ENCODE data around the gene UTP4.

UTP4 gene

DNA sequence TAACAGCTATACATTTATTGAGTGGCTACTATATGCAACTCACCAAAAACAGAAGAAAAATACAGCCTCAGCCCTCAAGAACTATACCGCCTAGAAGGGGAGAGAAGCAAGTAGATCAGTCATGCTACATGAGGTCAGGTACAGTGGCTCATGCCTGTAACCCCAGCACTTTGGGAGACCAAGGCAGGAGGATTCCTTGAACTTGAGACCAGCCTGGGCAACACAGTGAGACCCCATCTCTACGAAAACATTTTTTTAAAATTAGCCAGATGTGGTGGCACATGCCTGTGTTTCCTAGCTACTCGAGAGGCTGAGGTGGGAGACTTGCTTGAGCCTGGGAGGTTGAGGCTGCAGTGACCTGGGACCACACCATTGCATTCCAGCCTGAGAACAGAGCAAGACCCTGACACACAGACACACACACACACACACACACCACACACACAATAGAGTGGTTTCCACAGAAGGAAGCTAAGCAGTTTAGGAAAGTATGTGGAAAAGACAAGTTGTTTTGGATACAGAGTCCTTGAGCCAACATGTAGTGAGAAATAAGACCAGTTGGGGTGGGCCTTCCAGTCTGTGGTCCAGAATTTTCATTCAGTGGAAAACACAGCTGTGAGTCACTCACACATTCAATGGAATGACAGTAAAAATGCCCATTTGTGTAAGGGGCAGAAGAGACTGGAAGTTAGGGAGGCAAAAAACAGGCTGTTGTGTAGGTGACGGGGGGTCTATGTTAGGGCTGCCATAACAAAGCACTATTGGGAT lies 43.8 kb downstream of the UTP4 start:
- no peak for DNase-seq
- no peak for ATAC-seq

DNA sequence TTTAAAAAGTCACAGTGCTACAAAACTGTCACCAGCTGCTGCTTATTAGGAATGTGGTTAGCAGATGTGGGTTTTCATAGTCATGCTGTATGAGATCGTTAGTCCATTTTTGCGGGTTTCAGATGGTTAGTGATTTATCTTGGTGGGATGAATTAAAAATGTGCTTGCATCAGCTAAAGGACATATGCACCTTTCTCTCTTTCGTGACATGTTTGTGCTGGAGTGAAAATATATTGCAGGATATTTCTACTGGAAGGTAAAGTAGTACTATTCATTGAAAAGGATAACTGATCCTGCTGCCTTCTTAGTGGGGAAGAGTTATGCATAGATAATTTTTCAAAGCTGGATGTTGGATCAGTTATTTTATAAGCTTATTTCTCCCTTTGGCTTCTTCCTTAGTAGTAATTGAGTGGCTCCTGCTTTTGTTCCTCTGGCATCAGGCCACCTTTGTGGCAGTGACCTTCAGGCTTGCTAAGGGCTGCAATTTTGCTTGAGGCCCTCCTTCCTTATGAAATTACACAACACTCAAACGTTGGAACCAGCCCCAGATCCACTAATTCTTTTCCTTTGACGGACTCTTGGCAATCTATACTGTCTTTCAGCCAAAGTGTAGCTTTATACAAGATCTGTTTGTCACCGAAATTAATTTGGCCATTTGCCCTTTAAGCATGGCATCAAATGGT lies 47.0 kb downstream of the UTP4 start:
- peak; percentile 44 for ATAC-seq
- DNase-seq: no peak

DNA sequence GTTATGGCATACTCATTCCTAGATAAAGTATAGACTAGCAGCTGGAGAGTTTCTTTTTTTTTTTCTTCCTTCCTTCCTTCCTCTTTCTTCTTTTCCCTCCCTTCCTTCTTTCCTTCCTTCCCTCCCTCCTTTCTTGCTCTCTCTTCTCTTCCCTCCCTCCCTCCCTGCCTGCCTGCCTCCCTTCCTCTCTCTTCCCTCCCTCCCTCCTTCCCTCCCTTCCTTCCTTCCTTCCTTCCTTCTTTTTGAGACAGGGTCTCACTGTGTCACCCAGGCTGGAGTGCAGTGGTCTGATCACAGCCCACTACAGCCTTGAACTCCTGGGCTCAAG lies 47.5 kb downstream of the UTP4 start:
- no peak for ATAC-seq
- no peak for DNase-seq

DNA sequence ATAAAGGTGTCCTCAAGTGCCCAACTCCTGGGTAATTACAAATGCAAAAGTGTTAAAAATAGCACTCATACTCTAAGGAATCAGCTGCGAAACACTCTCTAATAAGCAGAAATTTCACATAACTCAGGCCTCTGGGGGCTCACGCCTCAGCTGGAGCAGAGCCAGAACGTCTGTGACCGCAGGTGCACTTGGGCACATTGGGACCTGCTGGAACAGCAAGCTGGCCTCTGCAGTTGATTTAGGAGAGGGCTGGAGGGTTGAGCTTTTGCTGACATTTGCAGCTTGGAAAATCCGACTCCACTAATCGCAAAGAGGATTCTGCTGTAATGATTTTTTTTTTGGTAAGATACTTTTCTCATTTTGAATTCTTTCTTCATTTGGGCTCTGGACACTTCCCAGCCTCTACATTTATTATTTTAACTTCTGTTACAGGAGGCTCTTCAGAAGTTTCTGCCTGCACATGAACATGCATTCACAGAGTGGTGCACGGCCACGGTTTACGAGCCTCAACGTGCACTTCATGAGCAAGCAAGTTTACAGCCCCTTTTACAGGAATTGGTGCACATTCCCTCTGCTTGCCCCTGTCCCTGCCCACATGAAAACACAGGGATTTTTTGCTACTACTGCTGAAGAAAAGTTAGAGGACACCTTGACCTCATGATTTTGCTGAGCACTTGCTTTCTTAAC lies 50.4 kb downstream of the UTP4 start:
- ATAC-seq (no peak), DNase-seq (no peak)

DNA sequence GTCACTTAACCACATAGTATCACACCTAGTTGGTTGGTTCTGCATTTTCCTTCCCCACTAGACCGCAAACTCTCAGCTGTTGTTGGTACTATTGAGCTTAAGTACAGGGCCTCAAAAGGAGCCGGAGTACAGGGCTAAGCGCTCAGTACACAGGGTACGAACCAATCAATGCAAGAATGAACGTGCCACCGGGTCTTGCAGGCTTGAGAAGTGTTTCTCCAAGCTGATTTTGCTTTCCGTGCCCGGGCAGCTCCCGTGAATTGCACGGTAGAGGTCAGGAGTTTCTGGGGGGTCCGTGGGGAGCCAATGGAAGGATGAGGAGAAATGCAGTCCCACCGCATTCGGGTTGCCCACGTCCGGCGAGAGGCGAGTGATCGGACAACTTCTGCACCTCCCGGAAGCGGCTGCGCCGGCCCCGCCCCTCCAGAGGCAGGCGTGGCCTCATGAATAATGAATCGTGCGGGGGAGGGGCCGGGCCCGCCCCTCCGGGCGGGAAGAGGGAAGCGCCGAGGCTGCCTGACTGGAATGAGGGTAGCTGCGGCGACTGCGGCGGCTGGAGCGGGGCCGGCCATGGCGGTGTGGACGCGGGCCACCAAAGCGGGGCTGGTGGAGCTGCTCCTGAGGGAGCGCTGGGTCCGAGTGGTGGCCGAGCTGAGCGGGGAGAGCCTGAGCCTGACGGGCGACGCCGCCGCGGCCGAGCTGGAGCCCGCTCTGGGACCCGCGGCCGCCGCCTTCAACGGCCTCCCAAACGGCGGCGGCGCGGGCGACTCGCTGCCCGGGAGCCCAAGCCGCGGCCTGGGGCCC lies 54.4 kb downstream of the UTP4 start, which contains the start of gene SNTB2:
Gene SNTB2, plus strand, starts transcription at position 523 of the 804 bp plus-strand sequence. Its CDS starts 3 bp downstream, at position 526.
- ATAC-seq: peak; percentile 86
- peak; percentile 88 for DNase-seq

DNA sequence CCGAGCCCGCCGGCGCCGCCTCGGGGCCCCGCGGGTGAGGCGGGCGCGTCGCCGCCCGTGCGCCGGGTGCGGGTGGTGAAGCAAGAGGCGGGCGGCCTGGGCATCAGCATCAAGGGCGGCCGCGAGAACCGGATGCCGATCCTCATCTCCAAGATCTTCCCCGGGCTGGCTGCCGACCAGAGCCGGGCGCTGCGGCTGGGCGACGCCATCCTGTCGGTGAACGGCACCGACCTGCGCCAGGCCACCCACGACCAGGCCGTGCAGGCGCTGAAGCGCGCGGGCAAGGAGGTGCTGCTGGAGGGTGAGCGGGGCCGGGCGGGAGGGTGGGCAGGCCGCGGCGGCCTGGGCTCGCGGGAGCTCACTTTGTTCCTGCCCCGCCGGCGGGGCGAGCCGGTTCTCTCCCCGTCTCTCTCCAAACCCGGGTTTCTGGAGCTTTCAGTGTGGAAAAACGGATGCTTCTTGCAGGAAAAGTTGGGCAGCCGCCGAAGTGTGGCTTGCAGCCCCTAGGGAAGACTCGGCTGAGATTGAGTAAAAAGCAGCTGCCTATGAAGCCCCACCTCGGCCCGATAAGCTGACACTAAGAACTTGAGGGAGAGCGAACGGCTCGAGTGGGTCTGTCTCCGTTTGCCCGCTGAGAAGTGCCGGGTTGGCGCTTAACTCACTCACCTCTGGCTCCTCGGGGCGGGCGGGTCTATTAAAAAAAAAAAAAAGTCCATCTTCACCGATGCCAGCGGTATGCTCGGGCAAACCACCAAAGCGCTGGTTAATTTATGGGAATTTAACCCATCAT lies 55.2 kb downstream of the UTP4 start:
- ATAC-seq: peak; percentile 17
- DNase-seq: peak; percentile 57

DNA sequence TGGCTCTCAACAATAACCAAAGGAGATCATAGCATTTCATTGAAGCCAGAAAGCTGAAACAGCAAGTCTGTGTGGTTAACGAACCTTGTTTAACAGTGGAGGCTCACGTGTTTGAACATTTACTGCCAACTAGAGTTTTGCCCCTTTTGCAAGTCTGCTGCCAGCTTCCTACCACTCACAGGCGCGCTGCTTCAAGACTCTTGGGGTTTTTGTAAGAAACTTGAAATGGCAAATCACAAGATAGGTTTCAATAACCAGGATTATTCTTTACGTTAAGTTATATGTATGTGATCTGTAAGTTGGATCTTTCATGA lies 55.7 kb downstream of the UTP4 start:
- ATAC-seq (no peak), DNase-seq (no peak)

DNA sequence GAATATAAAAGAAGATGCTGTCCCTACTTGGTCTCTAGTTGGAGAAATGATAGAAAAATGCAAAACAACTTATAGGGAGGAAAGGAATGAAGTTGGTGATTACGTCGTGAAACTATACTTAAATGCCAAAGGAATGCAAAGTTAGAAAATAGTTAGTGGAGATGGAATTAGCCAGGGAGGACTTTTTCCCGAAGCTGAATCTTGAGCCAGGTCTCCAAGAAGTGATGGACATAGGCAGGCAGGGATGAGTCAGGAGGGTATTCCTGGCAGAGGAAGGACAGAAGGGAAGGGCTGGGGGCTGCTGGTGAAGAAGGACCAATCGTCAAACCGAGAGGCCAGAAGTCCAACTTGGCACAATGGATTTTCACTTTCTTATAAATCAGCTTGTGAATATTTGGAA lies 56.3 kb downstream of the UTP4 start:
- DNase-seq: no peak

DNA sequence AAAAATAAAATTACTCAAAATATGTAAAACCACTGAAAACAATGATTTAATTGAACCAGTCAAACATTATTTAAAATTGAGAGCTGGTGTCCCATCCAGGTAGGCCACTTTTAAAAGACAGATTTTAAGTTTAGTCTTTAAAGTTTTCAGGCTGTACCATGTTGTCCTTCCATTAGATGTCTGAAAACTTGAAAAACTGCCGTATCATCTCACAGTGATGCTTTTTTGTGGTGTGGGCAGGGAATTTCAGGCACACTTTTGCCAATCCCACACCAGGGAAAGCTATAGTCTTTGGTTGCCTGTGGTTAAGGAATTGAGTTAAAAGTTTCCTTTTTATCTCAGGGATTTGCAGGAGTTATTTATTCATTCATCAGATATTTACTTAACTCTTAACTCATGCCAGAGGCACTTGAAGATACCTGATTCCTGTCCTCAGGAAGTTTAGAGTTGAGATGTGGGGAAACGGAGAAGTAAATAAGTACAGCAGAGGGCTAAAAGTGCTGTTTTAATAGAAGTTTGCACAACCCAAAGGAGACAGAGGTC lies 57.7 kb downstream of the UTP4 start:
- ATAC-seq (no peak), DNase-seq (no peak)

More for the DNA sequence above, 56.3 kb downstream of the UTP4 start:
- no peak for ATAC-seq

DNA sequence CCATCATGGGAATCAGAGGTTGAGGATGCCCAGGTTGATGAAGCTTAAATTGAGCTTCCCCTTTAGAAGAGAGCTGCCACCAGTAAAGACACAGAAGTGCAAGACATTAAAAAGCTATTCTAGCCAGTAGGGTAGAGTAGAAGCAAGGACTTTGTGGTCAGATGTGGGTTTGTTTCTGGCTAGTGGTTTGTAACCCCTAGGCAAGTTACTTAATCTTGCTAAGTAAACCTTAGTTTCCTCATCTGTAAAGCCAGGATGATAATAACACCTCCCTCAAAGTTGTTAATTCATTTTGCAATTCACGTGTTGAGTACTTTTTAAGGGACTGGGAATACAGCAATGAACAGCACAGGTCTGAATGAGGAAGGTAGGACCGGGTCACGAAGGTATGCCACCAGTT lies 58.1 kb downstream of the UTP4 start:
- DNase-seq: no peak
- no peak for ATAC-seq

DNA sequence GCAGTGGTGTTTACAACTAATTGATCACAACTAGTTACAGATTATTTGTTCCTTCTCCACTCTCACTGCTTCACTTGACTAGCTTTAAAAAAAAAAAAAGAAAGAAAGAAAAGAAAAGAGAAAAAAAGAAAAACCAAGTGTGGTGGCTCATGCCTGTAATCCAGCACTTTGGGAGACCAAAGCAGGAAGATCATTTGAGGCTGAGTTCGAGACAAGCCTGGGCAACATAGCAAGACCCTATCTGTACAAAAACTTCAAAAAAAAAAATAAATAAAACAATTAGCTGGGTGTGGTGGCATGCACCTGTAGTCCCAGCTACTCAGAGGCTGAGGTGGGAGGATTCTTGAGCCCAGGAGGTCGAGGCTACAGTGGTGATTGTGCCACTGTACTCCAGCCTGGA lies 58.7 kb downstream of the UTP4 start:
- no peak for DNase-seq
- no peak for ATAC-seq

DNA sequence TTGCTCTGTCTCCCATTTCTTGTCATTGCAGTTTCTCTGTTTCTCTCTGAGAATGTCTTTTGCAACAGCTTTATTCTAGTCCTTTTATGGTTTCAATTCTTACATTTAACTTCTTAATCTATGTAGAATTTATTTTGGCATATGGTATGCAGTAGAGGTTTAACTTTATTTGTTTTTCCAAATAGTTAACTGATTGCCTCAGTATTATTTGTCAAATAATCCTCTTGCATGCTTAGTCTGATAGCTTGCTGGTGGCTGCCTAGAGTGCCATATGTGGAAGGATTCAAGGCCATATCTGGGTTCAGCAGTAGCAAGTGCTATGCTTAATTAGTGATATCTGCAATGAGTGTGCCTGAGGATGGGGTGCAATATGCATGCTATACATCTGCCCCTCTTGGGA lies 61.4 kb downstream of the UTP4 start:
- no peak for DNase-seq

DNA sequence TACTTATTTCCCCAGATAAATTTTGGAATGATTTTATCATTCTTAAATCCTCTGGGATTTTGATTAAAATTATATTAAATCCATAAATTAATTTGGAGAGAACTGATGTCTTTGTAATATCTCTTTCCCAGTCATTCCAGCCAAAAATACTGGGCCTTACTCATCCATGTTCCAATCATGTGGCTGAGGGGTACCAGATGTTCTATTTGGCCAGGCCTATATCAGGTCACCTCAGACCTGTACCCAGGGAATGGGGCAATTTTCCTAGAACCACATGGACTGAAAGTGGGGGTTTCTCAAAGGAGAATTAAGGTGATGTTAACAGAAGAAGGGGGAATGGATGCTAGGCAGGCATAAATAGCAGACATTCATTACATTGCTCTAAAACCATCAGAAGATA lies 62.0 kb downstream of the UTP4 start:
- DNase-seq: no peak
- ATAC-seq: no peak

More for the DNA sequence above, 61.4 kb downstream of the UTP4 start:
- no peak for ATAC-seq

DNA sequence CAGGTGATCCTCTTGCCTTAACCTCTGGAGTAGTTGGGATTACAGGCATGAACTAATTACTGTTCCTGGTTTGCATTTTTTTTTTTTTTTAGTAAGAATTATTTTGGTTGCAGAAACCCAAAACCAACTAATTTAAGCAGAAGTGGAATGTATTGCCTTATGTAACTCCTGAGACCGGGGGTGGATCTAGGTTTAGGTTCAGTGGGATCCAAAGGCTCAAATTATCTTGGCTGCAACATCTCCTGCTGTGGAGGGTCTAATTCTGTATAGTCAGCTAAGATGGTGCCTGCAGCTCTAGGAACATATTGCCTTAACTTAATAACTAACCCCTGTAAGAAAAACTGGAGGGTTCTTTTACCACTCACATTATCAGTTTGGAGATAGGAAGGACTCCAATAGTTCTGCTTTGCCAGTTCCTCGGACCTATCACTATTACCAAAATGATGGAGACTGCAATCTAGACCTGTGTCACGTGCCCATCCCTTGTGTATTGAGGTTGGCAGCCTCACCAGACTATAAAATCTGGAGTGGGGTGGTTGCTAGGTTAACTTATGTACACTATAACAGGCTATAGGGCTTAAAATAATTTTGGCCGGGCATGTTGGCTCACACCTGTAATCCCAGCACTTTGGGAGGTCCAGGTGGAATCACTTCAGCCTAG lies 63.0 kb downstream of the UTP4 start:
- DNase-seq (no peak), ATAC-seq (no peak)

DNA sequence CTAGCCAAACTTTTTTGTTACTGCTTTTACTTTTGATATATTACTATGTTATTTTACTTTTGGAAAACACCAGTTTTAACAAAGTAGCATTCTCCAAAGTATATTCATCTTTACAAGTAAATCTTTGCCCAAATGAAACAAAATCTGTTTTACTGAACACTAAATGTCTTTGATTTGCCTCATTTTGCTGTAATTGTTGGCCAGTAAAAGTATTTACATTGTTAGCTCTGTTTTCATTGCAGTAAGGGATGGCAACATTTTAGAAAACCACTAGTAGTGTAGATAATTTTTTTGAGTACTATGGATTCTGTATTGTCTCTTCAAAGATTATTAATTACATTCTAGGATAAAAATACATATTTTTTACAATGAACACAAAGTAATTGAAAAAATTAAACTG lies 65.1 kb downstream of the UTP4 start:
- ATAC-seq (no peak), DNase-seq (no peak)

DNA sequence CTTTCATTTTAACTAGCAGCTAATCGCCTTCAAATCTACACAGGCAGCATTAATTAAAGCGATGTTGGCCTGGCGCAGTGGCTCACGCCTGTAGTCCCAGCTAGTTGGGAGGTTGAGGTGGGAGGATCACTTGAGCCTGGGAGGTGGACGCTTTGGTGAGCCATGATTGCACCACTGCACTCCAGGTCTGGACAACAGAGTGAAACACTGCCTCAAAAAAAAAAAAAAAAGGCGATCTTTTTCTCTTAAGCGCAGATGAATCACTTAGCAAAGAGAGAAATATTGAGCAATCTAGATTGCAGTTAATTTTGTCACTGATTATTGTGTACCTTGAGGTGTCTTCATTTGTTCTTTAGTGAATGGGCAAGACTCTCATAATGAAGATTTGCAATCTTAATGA lies 66.9 kb downstream of the UTP4 start:
- no peak for ATAC-seq
- DNase-seq: no peak

DNA sequence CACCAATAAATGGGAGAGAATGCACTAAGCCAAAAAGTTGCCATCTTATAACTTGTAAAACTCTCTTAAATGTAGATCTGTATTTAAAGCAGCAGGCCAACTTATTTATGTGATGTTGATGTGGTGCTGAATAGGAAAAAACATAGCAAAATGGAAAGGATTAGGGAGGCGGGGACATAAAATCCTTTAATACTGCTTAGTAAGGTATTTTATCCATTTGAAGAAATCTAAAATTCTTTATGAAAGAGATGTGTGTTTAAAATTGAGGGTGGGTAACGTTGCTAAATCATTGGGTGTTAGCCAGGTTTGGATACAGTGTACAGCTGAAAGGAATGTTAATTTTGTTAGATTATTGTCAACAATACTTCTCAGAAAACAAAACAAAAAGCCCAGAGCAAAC lies 68.8 kb downstream of the UTP4 start:
- no peak for ATAC-seq
- no peak for DNase-seq

DNA sequence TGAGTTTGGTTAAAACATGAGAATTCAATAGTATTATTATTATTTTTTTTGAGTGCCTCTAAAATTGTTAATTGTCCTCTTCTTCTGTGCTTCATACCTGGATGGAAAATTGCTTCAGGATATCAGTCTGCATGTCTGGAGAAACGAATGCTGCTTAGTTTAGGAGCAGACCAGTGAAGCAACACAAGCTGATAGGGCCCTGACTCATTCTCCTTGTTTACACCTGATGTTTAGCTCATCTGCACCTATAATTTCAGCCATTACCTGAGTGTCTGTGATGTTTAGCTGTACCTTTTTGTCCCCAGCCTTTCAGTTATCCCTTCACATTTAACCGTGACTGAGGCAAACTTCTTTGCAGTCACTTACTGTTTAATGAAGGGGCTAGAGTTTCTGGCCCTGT lies 69.3 kb downstream of the UTP4 start:
- no peak for ATAC-seq
- DNase-seq: no peak

DNA sequence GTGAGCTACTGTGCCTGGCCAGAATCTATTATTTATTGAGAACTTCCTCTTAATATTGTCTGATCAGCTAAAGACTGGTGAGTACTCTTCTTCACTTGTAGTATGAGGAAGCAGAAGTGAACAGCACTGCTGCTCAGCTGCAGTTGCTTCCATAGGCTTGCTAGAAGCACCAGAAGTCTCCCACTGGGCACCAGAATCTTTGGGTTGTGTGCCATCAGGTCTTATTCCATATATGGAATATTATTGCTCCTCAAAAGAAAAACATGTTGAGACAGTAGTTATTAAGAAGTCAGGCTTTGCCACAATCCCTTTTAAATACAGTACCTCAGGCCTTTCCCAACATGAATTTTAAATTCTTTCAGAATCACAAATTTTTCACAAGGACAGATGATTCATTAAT lies 71.7 kb downstream of the UTP4 start:
- no peak for ATAC-seq

DNA sequence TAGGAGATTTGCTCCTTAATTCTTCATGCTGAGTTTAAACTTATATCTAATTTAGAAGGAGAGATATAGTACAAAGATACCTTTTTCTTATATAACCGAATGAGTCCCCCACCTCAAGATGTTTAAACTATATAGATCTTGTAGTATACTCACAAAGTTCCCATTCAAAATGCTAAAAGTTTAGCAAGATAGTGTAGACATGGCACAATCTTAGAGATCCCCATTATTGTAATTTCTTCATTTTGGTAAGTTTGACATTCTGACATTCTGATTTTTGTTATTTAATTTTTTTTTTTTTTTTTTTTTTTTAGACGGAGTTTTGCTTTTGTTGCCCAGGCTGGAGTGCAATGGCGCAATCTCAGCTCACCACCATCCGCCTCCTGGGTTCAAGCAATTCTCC lies 77.3 kb downstream of the UTP4 start:
- DNase-seq (no peak), ATAC-seq (no peak)

More for the DNA sequence above, 71.7 kb downstream of the UTP4 start:
- DNase-seq: no peak

DNA sequence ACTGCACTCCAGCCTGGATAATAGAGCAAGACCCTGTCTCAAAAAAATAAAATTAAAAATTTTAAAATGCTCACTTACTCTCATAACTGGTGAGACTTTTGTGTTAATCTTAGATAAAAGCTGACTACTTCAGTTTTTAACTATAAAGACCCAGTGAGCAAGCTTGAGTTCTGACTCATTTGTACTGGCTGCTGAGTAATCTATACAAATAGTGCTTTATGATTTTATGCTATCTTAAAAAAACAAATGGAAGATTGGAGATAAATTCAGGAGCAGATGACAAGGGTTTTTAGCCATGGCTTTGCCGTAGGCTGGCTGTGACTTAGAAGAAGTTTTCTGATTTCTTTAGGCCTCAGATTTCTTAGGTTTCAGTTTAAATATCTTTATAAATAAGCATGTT lies 85.0 kb downstream of the UTP4 start:
- ATAC-seq (peak; percentile 46), DNase-seq (no peak)

Data from stimulated activated naive CD8-positive, alpha-beta T cell treated with anti-CD3 and anti-CD28 coated beads, Interleukin-15, Interleukin-2, amounts not matched to agents 100 U/mL and 50 U/mL, for 24 hours (primary cell).